ENCODE data around the gene PLEKHA5. TPM values are rescaled to one million over a fixed set of nuclear protein-coding genes. Genes with fewer than 3 reads are reported as not detected.

Gene PLEKHA5
- total RNA-seq, 2 donors from 2014 or later: 3.7 to 4.6 TPM

GRCh38 chr12:19203539-19204506 lies 74.3 kb downstream of the PLEKHA5 start:
- no peaks in the 10 kb centered on the region for H3K27me3 Mint-ChIP-seq (ENCODE audit: low read depth)
- peak; percentile 22 to 55 for ATAC-seq (replicated peaks in 1 of 2)

DNA sequence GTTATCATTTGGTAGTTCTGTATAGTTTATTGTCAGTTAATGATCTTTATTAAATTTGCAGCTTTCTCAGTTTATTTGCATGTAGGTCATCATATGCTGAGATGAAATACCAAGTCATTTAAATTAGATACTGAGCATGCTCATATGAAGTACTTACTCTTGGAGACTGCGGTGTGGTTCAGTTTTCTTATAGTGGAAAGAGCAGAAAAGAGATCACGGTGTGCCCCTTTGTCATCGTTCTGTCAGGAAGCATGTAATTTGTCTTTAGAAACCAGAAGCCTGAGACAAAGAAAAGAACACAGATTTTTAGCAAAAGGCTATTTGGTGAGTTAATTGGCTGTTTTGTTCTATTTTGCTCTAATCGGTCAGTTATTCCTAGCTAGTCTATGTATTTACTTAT lies 75.6 kb downstream of the PLEKHA5 start:
- ATAC-seq (replicated peaks in 1 of 2) (no peak), DNase-seq (no peak)
- peaks cover 0 to 4% of the 10 kb centered on the region in 2 donors for H3K9me3 Mint-ChIP-seq
- H3K36me3 Mint-ChIP-seq (ENCODE audit: insufficient read depth in 2 of 2): peaks cover 0 to 5% of the 10 kb centered on the region in 2 donors
- H3K27me3 Mint-ChIP-seq (ENCODE audit: low read depth): no peaks in the 10 kb centered on the region
- peaks cover 5% of the 10 kb centered on the region for H3K4me1 Mint-ChIP-seq (ENCODE audit: low read depth)
- no peak overlapping the region for H3K4me3 Mint-ChIP-seq
- no peak overlapping the region for H3K27ac Mint-ChIP-seq

More at GRCh38 chr12:19203539-19204506, 74.3 kb downstream of the PLEKHA5 start:
- H3K4me1 Mint-ChIP-seq (ENCODE audit: low read depth): peaks cover 5% of the 10 kb centered on the region
- no peak for DNase-seq
- no peaks in the 10 kb centered on the region for H3K9me3 Mint-ChIP-seq
- no peak overlapping the region for H3K4me3 Mint-ChIP-seq
- no peak overlapping the region for H3K27ac Mint-ChIP-seq
- H3K36me3 Mint-ChIP-seq (ENCODE audit: insufficient read depth in 2 of 2): no peaks in the 10 kb centered on the region

DNA sequence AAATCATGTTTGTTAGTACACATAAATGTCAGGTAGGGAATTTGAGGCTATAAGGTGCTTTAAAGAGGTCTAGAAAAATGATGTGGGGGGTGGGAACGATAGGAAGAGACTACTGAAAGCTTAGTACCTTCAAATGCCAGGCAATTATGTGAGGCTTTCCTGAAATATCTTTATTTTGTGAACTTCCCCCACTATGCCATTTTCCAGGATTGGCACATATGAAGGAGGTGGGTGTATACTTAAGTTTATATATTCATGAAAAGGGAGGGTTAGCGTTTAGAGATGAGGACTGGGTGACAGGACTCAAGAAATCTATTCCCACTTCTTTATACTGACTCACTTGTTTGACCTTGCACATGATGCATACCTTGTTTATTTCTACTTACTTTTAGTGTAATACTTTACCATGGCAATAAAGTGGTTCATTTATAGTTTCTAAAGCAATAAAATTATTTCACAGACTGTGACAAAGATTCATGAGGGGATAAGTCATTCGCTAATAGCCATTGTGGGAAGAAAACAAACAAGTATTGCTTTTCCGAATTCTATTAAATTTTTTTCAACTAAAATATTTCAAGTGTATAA lies 77.1 kb downstream of the PLEKHA5 start:
- H3K27me3 Mint-ChIP-seq (ENCODE audit: low read depth): no peaks in the 10 kb centered on the region
- no peak overlapping the region for H3K4me3 Mint-ChIP-seq
- no peak overlapping the region for H3K27ac Mint-ChIP-seq

DNA sequence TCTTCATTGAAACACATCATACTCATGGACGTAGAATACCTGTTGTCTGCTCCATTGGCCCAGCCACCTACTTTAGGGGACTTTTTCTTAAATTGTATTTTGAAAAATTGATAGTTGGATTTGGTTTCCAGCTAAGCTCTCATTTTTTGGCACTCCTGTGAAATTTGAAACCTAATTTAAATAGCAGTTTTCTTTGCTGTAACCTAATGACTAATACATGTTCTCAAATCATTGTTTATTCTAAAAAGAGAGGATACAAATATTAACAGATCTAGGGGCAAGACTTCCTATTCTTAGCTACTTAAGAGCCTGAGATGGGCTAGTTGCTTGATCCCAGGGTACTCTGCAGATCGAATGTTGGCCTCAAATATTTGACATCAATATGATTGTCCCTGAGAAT lies 78.9 kb downstream of the PLEKHA5 start:
- Mint-ChIP-seq H3K36me3 (ENCODE audit: insufficient read depth in 2 of 2) (peaks cover 0 to 5% of the 10 kb centered on the region in 2 donors), H3K4me3 (no peak overlapping the region), H3K27me3 (ENCODE audit: low read depth) (no peaks in the 10 kb centered on the region), H3K4me1 (ENCODE audit: low read depth) (no peaks in the 10 kb centered on the region), H3K9me3 (peaks cover 0 to 6% of the 10 kb centered on the region in 2 donors), H3K27ac (no peak overlapping the region)
- ATAC-seq (replicated peaks in 1 of 2): no peak
- no peak for DNase-seq

More for the DNA sequence above, 77.1 kb downstream of the PLEKHA5 start:
- H3K9me3 Mint-ChIP-seq: peaks cover 0 to 6% of the 10 kb centered on the region in 2 donors
- ATAC-seq (replicated peaks in 1 of 2) (no peak), DNase-seq (no peak)
- peaks cover 0 to 5% of the 10 kb centered on the region in 2 donors for H3K36me3 Mint-ChIP-seq (ENCODE audit: insufficient read depth in 2 of 2)
- peaks cover 5% of the 10 kb centered on the region for H3K4me1 Mint-ChIP-seq (ENCODE audit: low read depth)

- Mint-ChIP-seq H3K4me1 (ENCODE audit: low read depth) (no peaks in the 10 kb centered on the region), H3K9me3 (peaks cover 0 to 6% of the 10 kb centered on the region in 2 donors), H3K27ac (no peak overlapping the region), H3K4me3 (no peak overlapping the region), H3K36me3 (ENCODE audit: insufficient read depth in 2 of 2) (peaks cover 0 to 5% of the 10 kb centered on the region in 2 donors), H3K27me3 (ENCODE audit: low read depth) (no peaks in the 10 kb centered on the region)
- ATAC-seq (replicated peaks in 1 of 2) (no peak), DNase-seq (no peak)
Measured at GRCh38 chr12:19209661-19210060, 80.1 kb downstream of the PLEKHA5 start.

GRCh38 chr12:19211802-19212201 lies 82.3 kb downstream of the PLEKHA5 start:
- no peaks in the 10 kb centered on the region for H3K4me1 Mint-ChIP-seq (ENCODE audit: low read depth)
- H3K36me3 Mint-ChIP-seq (ENCODE audit: insufficient read depth in 2 of 2): peaks cover 0 to 5% of the 10 kb centered on the region in 2 donors
- ATAC-seq (replicated peaks in 1 of 2) (no peak), DNase-seq (no peak)
- no peak overlapping the region for H3K27ac Mint-ChIP-seq
- no peak overlapping the region for H3K4me3 Mint-ChIP-seq
- H3K9me3 Mint-ChIP-seq: peaks cover 0 to 6% of the 10 kb centered on the region in 2 donors
- H3K27me3 Mint-ChIP-seq (ENCODE audit: low read depth): no peaks in the 10 kb centered on the region

GRCh38 chr12:19212245-19212644 lies 82.7 kb downstream of the PLEKHA5 start:
- DNase-seq: no peak

GRCh38 chr12:19214020-19214419 lies 84.5 kb downstream of the PLEKHA5 start:
- H3K4me3 Mint-ChIP-seq: no peak overlapping the region

More at GRCh38 chr12:19212245-19212644, 82.7 kb downstream of the PLEKHA5 start:
- Mint-ChIP-seq H3K4me3 (no peak overlapping the region), H3K9me3 (peaks cover 0 to 6% of the 10 kb centered on the region in 2 donors), H3K4me1 (ENCODE audit: low read depth) (no peaks in the 10 kb centered on the region), H3K27ac (no peak overlapping the region), H3K27me3 (ENCODE audit: low read depth) (no peaks in the 10 kb centered on the region), H3K36me3 (ENCODE audit: insufficient read depth in 2 of 2) (peaks cover 0 to 5% of the 10 kb centered on the region in 2 donors)
- ATAC-seq (replicated peaks in 1 of 2): no peak

GRCh38 chr12:19215115-19215514 lies 85.6 kb downstream of the PLEKHA5 start:
- H3K27me3 Mint-ChIP-seq (ENCODE audit: low read depth): no peaks in the 10 kb centered on the region
- H3K4me3 Mint-ChIP-seq: no peak overlapping the region
- H3K4me1 Mint-ChIP-seq (ENCODE audit: low read depth): peaks cover 1% of the 10 kb centered on the region
- peaks cover 0 to 2% of the 10 kb centered on the region in 2 donors for H3K9me3 Mint-ChIP-seq
- no peak overlapping the region for H3K27ac Mint-ChIP-seq
- no peaks in the 10 kb centered on the region for H3K36me3 Mint-ChIP-seq (ENCODE audit: insufficient read depth in 2 of 2)
- DNase-seq (no peak), ATAC-seq (replicated peaks in 1 of 2) (no peak)

More at GRCh38 chr12:19214020-19214419, 84.5 kb downstream of the PLEKHA5 start:
- H3K4me1 Mint-ChIP-seq (ENCODE audit: low read depth): no peaks in the 10 kb centered on the region
- H3K27ac Mint-ChIP-seq: no peak overlapping the region
- H3K36me3 Mint-ChIP-seq (ENCODE audit: insufficient read depth in 2 of 2): peaks cover 0 to 3% of the 10 kb centered on the region in 2 donors
- H3K27me3 Mint-ChIP-seq (ENCODE audit: low read depth): no peaks in the 10 kb centered on the region
- peaks cover 0 to 5% of the 10 kb centered on the region in 2 donors for H3K9me3 Mint-ChIP-seq
- no peak for ATAC-seq (replicated peaks in 1 of 2)
- DNase-seq: no peak

DNA sequence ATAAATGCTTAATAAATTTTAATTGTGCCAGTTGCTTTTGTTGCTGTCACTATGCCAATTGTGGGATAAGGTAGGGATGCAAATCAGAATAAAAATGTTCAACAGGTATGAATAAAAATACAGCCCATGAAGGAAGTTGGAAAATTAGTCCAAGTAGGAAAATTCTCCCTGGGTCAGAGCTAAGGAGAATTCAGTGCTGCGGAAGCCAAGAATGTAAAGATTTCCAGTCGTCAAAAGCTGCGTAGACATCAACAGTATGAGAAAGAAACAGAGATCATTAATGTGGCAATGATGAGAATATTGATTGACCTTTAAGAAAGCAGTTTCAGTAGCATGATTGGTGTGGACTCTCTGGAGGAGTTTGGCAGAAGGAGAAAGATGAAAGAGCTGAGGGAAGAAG lies 87.9 kb downstream of the PLEKHA5 start:
- DNase-seq: no peak
- H3K36me3 Mint-ChIP-seq (ENCODE audit: insufficient read depth in 2 of 2): no peaks in the 10 kb centered on the region
- H3K27me3 Mint-ChIP-seq (ENCODE audit: low read depth): no peaks in the 10 kb centered on the region
- H3K9me3 Mint-ChIP-seq: no peaks in the 10 kb centered on the region
- H3K4me1 Mint-ChIP-seq (ENCODE audit: low read depth): peaks cover 14% of the 10 kb centered on the region
- no peak overlapping the region for H3K27ac Mint-ChIP-seq
- ATAC-seq (replicated peaks in 1 of 2): no peak
- H3K4me3 Mint-ChIP-seq: no peak overlapping the region

DNA sequence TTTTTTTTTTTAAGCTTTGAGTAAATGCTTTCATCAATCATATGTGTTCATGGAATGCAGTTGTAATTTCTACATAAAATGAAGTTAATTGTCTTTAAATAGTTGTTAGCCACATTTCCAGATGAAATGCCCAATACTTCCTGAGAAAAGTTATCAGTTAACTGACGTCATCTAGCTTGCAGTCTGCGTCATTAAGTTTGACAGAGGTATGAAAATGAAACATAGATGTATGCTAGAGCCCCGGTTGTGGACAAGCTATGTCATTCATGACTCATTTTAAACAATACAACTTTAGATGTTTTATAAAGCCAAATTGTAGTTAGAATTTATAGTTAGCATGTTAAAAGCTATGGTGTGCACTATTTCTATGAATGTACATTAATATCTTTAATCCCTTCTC lies 90.7 kb downstream of the PLEKHA5 start:
- H3K4me3 Mint-ChIP-seq: peak overlapping the region in 1 of 2 donors; percentile 12
- peak overlapping the region; percentile 24 for H3K27ac Mint-ChIP-seq
- H3K27me3 Mint-ChIP-seq (ENCODE audit: low read depth): no peaks in the 10 kb centered on the region
- H3K36me3 Mint-ChIP-seq (ENCODE audit: insufficient read depth in 2 of 2): no peaks in the 10 kb centered on the region
- peak; percentile 41 to 73 for ATAC-seq (replicated peaks in 1 of 2)
- peaks cover 14% of the 10 kb centered on the region for H3K4me1 Mint-ChIP-seq (ENCODE audit: low read depth)
- H3K9me3 Mint-ChIP-seq: no peaks in the 10 kb centered on the region
- DNase-seq: peak in 1 of 2 donors; percentile 4

GRCh38 chr12:19220852-19221466 lies 91.4 kb downstream of the PLEKHA5 start:
- H3K4me3 Mint-ChIP-seq: no peak overlapping the region
- H3K4me1 Mint-ChIP-seq (ENCODE audit: low read depth): peaks cover 14% of the 10 kb centered on the region
- H3K27me3 Mint-ChIP-seq (ENCODE audit: low read depth): no peaks in the 10 kb centered on the region
- ATAC-seq (replicated peaks in 1 of 2) (no peak), DNase-seq (no peak)
- no peak overlapping the region for H3K27ac Mint-ChIP-seq
- no peaks in the 10 kb centered on the region for H3K36me3 Mint-ChIP-seq (ENCODE audit: insufficient read depth in 2 of 2)
- H3K9me3 Mint-ChIP-seq: no peaks in the 10 kb centered on the region

- H3K27ac Mint-ChIP-seq: no peak overlapping the region
- no peaks in the 10 kb centered on the region for H3K36me3 Mint-ChIP-seq (ENCODE audit: insufficient read depth in 2 of 2)
- no peak for ATAC-seq (replicated peaks in 1 of 2)
- no peak for DNase-seq
- no peak overlapping the region for H3K4me3 Mint-ChIP-seq
- H3K9me3 Mint-ChIP-seq: no peaks in the 10 kb centered on the region
- H3K4me1 Mint-ChIP-seq (ENCODE audit: low read depth): peaks cover 14% of the 10 kb centered on the region
- H3K27me3 Mint-ChIP-seq (ENCODE audit: low read depth): no peaks in the 10 kb centered on the region
Measured at GRCh38 chr12:19222558-19222957, 93.0 kb downstream of the PLEKHA5 start.
